ENCODE data around the gene SMTNL1. TPM values are rescaled to one million over a fixed set of nuclear protein-coding genes. Genes with fewer than 3 reads are reported as not detected.

SMTNL1 gene
- total and polyA plus RNA-seq, 9 of the 15 experiments (the other 6 are each of a cell fraction or from before 2014, with no cell fraction given): not detected

- TF ChIP-seq BCOR (IDR thresholded peaks at IDR 0.05) (peak; percentile 66), RCOR1 (IDR thresholded peaks at IDR 0.05; ENCODE audit: borderline replicate concordance in 1 of 2, low read depth in 2 of 2, low read length in 2 of 2) (0 out of 4 replicates have a peak, but pooled peaks of 1 of the 2 experiments have one; percentile 24), FOXA3 (CRISPR knock-in tag; conservative IDR thresholded peaks at IDR 0.05 in 1 of 2, IDR thresholded peaks at IDR 0.05 in 1 of 2) (no peak), ZNF12 (CRISPR knock-in tag; IDR thresholded peaks at IDR 0.05) (no peak), E2F1 (CRISPR knock-in tag; IDR thresholded peaks at IDR 0.05) (no peak), PHF21A (IDR thresholded peaks at IDR 0.05; ENCODE audit: borderline replicate concordance, low read depth) (no peak)
These were observed 8.4 kb upstream of the SMTNL1 start (continued) for GRCh38 chr11:57529012-57529411.

- Histone ChIP-seq H3K4me3 (peak overlapping the region; percentile 82), H2AFZ (ENCODE audit: low read depth, low read length) (peak overlapping the region; percentile 89), H3K9me1 (ENCODE audit: control insufficient read depth, insufficient read depth, low read length) (no peaks in the 10 kb centered on the region), H3K9me3 (replicated peaks; ENCODE audit: control insufficient read depth, insufficient read depth, low read depth, low read length) (no peaks in the 10 kb centered on the region), H4K20me1 (replicated peaks; ENCODE audit: control insufficient read depth, insufficient read depth, low read length) (no peaks in the 10 kb centered on the region), H3K4me2 (ENCODE audit: insufficient read depth, low read length) (peak overlapping the region; percentile 97), H3K4me1 (replicated peaks in 1 of 2; ENCODE audit: control insufficient read depth in 2 of 2, insufficient read depth in 2 of 2, low read length in 2 of 2) (peaks cover 9 to 34% of the 10 kb centered on the region in 2 experiments; a peak in 4 of 5 replicates), H3K36me3 (ENCODE audit: control insufficient read depth, insufficient read depth, low read length) (peaks cover 36% of the 10 kb centered on the region), H3K9ac (ENCODE audit: insufficient read depth in 1 of 2, low read depth in 2 of 2, low read length in 2 of 2) (peak overlapping the region; percentile 91 to 93), H3K27me3 (ENCODE audit: control insufficient read depth in 2 of 2, insufficient read depth in 2 of 2, low read length in 2 of 2) (no peaks in the 10 kb centered on the region), H3K79me2 (ENCODE audit: control insufficient read depth, insufficient read depth, low read length) (peaks cover 35% of the 10 kb centered on the region), H3K27ac (ENCODE audit: extremely low read depth, low read depth, low read length) (peak overlapping the region; percentile 90)
- CTCF ChIA-PET (ENCODE audit: low intra/inter-chr PET ratio): interaction anchor here (0.8 to 1.1 kb wide), 2 partner anchors 37 to 115 kb away, joined by 3 to 4 read pairs; no protein-coding TSS in a partner anchor
- FAIRE-seq (peak; percentile 40), DNase-seq (ENCODE audit: extremely low read depth in 1 of 4, low spot score in 3 of 4) (no peak), ATAC-seq (peak; percentile 10)
- in situ Hi-C loops (cut with MboI) (no loop called here), intact Hi-C loops (cut with micrococcal nuclease) (loop anchor here (1.0 to 2.0 kb wide), 2 partner anchors 37 to 111 kb away; partner anchors contain the start of gene UBE2L6)
- 1% methylated on average over 16 of the region's 17 CpGs for WGBS (ENCODE audit: insufficient coverage, low coverage, missing lambda C conversion rate)
- TSS peak; percentile 78 for BruUV-seq (replicated peaks)
- POLR2A ChIA-PET: interaction anchor here (0.6 to 1.6 kb wide), 5 partner anchors 12 to 1243 kb away, joined by 3 to 9 read pairs (median 3); partner anchors contain the start of gene SLC43A1
- no peak for TF ChIP-seq BRF2 (IDR thresholded peaks at IDR 0.05; ENCODE audit: borderline replicate concordance, insufficient read depth, insufficient read length)
- no peak for TF ChIP-seq U2AF1 (optimal IDR thresholded peaks at IDR 0.05; ENCODE audit: low read depth, low read length)
- no peak for TF ChIP-seq MTA2 (IDR thresholded peaks at IDR 0.05; ENCODE audit: low read depth)
- no peak for TF ChIP-seq MNT (conservative IDR thresholded peaks at IDR 0.05)
- TF ChIP-seq NR1H2 (CRISPR knock-in tag; IDR thresholded peaks at IDR 0.05): no peak
- TF ChIP-seq ZBTB12 (CRISPR knock-in tag; IDR thresholded peaks at IDR 0.05): no peak
- TF ChIP-seq IFI16 (CRISPR knock-in tag; IDR thresholded peaks at IDR 0.05): no peak
- no peak for TF ChIP-seq FOXK2 (conservative IDR thresholded peaks at IDR 0.05 in 1 of 2, IDR thresholded peaks at IDR 0.05 in 1 of 2; ENCODE audit: low read depth in 2 of 2)
- TF ChIP-seq ZNF12 (CRISPR knock-in tag; IDR thresholded peaks at IDR 0.05): peak; percentile 24; the same call in 1 of the 2 replicates
- no peak for TF ChIP-seq ZFP36 (IDR thresholded peaks at IDR 0.05; ENCODE audit: low read depth, low read length, partially characterized antibody)
- TF ChIP-seq GATAD2A (IDR thresholded peaks at IDR 0.05): no peak
- TF ChIP-seq ZNF212 (CRISPR knock-in tag; IDR thresholded peaks at IDR 0.05): no peak
These were observed 7.2 kb upstream of the SMTNL1 start for GRCh38 chr11:57530215-57530595.

All from K562 (cell line).